HG03575 (cell line): ENCODE results near the gene TDP2.
A peak's percentile ranks its signal among the peaks of the same experiment; 100 is the strongest.
"Not testable (repeated sequence)": the region's sequence is repeated elsewhere in the genome, so short reads cannot be mapped to it uniquely, and the experiment has no call there.

Experiments
- ATAC-seq: cut with Tn5 transposase; IDR thresholded peaks from one replicate; pipeline ENCODE4 v1.9.1; 2021; ENCODE audit not compliant: unreplicated experiment, insufficient number of reproducible peaks, low FRiP score; ENCODE audit errors: extremely low read depth

TDP2 gene

DNA sequence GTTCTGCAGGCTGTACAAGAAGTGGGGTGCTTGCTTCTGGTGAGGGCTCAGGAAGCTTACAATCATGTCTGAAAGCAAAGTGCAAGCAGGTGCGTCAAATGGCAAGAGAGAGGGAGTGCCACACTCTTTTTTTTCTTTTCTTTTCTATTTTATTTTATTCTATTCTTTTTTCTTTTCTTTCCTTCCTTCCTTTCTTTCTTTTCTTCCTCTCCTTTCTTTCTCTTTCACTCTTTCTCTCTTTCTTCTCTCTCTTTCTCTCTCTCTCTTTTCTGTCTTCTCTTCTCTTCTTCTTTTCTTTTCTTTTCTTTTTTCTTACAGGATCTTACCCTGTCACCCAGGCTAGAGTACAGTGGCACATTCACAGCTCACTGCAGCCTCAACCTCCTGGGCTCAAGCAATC, 19.7 kb upstream of the TDP2 start:
- no peak for ATAC-seq

DNA sequence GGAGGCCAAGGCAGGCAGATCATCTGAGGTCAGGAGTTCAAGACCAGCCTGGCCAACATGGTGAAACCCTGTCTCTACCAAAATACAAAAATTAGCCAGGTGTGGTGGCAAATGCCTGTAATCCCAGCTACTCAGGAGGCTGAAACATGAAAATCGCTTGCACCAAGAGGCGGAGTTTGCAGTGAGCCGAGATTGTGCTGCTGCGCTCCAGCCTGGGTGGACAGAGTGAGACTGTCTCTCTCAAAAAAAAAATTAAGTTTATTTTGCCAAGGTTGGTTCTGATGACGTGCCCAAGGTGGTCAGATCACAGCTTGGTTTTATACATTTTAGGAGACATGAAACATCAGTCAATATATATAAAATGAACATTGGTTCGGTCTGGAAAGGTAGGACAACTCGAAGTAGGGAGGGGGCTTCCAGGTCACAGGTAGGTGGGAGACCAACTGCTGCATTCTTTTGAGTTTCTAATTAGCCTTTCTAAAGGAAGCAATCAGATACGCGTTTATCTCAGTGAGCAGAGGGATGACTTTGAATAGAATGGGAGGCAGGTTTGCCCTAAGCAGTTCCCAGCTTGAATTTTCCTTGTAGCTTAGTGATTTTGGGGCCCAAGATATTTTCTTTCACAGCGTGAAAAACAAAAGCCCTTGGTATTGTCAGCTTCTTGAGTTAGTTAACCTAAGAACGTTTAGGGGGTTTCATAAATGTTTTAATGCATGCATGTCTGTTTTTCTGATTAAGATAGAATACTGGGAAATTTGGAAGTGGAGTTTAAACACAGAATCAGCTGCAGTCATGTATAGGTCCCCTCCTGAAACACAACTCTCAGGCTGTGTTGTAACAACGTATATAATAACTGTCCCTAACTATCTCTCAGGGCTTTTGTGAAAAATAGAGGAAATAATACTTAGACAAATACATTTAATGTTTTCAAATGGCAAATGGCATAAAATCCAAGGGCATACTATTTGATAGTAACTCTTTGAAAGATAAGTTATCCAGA, 16.9 kb upstream of the TDP2 start:
- no peak for ATAC-seq

DNA sequence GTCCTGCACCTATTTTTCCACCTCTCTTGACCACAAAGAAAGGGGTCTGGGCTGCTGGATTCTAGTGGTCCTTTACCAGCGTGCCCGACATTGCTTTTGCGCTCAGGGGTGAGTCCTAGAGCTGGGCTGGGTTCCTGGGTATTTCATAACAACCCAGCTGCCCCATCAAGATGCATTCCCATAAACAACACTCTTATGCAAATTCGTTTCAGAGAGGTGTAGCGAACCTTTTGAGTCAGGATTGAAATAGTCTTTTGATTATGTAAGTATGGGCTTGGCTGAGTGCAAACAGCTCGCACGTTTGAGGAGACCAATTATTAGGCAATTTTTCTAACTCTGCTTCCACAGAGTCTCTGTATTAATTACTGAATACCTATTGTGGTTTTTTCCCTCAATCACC, 13.9 kb upstream of the TDP2 start:
- ATAC-seq: no peak

DNA sequence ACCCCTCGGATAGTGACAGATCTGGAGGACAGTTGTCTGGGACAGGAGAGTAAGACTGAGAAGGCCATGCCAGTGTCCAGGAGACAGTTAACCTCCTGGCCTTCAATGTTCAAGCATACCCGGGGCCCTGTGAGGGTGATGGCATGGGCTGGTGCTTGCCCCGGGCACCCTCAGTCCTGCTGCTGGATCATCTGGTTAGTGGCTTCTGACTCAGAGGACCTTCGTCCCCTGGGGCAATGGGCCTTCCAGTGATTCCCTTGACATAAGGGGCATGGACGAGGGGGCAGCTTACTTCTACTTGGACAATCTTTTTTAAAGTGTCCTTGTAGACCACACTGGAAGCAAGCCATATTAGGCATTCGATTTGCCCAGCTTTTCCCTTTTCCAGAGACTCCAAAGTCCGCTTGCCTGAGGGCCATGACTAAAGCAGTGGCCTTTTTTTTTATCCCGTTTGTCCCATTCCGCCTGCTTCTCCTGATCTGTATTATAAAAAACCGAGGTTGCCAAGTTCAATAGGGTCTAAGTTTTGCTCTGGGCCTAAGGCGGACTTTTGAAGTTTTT, 12.2 kb upstream of the TDP2 start:
- ATAC-seq: not testable (repeated sequence)

GRCh38 chr6:24673625-24674024, 6.9 kb upstream of the TDP2 start:
- no peak for ATAC-seq

GRCh38 chr6:24672620-24673182, 6.0 kb upstream of the TDP2 start:
- ATAC-seq: no peak

GRCh38 chr6:24671077-24671476, 4.4 kb upstream of the TDP2 start:
- not testable (repeated sequence) for ATAC-seq

DNA sequence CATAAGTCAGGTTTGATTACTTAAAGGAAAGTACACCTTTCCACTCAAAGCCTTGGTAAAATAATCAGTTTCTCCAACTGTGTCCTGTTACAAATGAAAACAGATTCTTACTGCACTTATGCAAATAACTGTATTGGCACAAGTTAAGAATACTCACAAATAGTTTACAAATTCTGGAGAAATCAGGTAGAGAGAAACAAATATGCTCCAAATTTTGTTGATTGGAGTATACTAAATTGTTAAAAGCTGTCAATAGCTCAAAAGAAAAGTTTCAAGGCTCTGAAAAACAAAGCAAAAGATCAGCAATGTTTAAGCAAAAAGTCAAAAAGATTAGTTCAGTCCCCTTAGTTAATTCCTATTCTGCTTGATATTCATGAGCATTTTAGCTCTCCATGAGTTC, 3.8 kb upstream of the TDP2 start:
- not testable (repeated sequence) for ATAC-seq

- ATAC-seq: no peak
Observed at GRCh38 chr6:24668997-24669361, 2.3 kb upstream of the TDP2 start.

- not testable (repeated sequence) for ATAC-seq
Observed at GRCh38 chr6:24668066-24668996, 1.6 kb upstream of the TDP2 start.

GRCh38 chr6:24667378-24667803, 692 bp upstream of the TDP2 start:
- ATAC-seq: no peak

DNA sequence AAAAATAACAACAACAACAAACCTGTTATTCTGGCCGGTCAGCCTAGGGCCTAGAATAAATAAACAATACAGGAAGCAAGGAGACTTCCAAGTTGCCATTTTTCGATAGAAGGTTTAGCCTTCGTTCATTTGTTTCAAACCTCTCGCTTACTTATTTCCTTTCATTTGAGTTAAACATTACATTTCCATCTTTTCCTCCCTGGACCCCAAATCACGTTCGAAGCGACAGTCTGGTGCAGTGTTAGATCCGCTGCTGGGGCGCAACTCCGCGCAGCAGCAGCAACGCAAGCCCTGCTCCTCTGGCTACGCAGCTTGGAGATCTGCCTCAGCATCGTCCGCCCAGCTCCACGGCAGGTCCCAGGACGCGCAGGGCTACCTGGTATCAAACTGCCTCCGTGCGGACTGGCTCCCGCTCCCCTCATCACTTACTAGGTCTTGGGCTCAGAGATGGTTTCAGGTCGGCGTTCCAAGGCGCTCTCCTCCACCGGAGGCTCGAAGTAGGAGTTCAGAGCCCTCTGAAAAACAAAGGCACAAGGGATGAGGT, 530 bp downstream of the TDP2 start:
- peak; percentile 21 for ATAC-seq

GRCh38 chr6:24664046-24664987, 2.4 kb downstream of the TDP2 start:
- ATAC-seq: no peak

- ATAC-seq: no peak
Observed at GRCh38 chr6:24663189-24663588, 3.5 kb downstream of the TDP2 start.

DNA sequence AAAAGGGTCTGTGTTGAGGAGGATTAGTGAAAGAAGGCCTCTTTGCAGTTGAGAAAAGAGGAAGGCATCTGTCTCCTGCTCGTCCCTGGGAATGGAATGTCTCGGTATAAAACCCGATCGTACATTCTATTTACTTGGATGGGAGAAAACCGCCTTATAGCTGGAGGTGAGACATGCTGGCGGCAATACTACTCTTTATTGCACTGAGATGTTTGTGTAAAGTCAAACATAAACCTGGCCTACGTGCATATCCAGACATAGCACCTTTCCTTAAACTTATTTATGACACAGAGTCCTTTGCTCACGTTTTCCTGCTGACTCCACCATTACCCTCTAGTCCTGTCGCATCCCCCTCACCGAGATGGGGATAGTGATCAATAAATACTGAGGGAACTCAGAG, 4.5 kb downstream of the TDP2 start:
- no peak for ATAC-seq

DNA sequence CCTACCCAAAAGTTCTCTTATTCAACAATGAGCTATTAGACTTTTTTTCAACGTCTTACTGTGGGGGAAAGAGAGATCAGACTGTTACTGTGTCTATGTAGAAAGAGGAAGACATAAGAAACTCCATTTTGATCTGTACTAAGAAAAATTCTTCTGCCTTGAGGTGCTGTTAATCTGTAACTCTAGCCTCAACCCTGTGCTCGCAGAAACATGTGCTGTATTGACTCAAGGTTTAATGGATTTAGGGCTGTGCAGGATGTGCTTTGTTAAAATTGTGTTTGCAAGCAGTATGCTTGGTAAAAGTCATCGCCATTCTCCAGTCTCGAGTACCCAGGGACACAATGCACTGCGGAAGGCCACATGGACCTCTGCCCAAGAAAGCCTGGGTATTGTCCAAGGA, 4.9 kb downstream of the TDP2 start:
- not testable (repeated sequence) for ATAC-seq

DNA sequence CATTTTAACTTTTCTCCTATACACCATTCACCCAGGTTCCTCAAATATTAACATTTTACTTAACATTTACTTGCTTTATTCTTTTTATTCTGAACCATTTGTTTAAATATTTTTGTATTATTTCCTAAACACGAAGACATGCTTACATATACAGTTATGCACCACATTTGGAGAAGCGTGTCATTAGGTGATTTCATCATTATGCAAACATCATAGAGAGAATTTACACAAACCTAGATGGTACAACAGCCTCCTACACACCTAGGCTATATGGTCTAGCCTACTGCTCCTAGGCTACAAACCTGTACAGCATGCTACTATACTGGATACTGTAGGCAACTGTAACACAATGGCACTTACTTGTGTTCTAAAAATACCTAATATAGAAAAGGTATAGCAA, 6.6 kb downstream of the TDP2 start:
- ATAC-seq: no peak

GRCh38 chr6:24659561-24659960, 7.1 kb downstream of the TDP2 start:
- ATAC-seq: no peak
